Endothelial cell of umbilical vein (primary cell): ENCODE data around the gene GLOD4. TPM values are rescaled to one million over a fixed set of nuclear protein-coding genes. Genes with fewer than 3 reads are reported as not detected.

Experiments
- BruUV-seq: library from RNA; stranded (reverse); fragments of 400-500 nt; replicated peaks from 2 replicates; lab custom pipeline; 2021; lab: Mats Ljungman, UMichigan
- CTCF ChIA-PET: fragments of 300-600, 350-600 bp; sonication (Branson Sonifier 250); formaldehyde crosslinking; loops from one replicate; lab custom pipeline; 2021; ENCODE audit warnings: antibody characterized with exemption, inconsistent platforms; lab: Charles Lee
- POLR2A ChIA-PET: fragments of 300-600, 350-600 bp; sonication (Branson Sonifier 250); formaldehyde crosslinking; loops from one replicate; lab custom pipeline; 2021; ENCODE audit warnings: antibody characterized with exemption, inconsistent platforms; lab: Charles Lee
- DNase-seq: peaks from one replicate; pipeline ENCODE4 v3.0.0-alpha.2; 2011; ENCODE audit warnings: low read depth, low spot score
- FAIRE-seq: peaks from 2 replicates; lab custom pipeline; 2011; peaks lifted over from hg19 to GRCh38; lab: Jason Lieb, UNC
- H2AFZ ChIP-seq: 2 replicates; pipeline ENCODE4 v1.6.0; 2012; ENCODE audit warnings: low read depth, low read length, control low read depth, inconsistent platforms
- H3K27ac ChIP-seq: 2 replicates; pipeline ENCODE4 v1.5.1; 2011; ENCODE audit warnings: low read depth, mild to moderate bottlenecking, control low read depth, low read length, moderate library complexity; ENCODE audit not compliant: insufficient read depth
- H3K27me3 ChIP-seq, 2 experiments: 2 replicates each; pipeline versions ENCODE4 v1.6.0 to v1.6.1; 2011; ENCODE audit warnings: low read length in 2 of 2, mixed read lengths in 1 of 2; ENCODE audit not compliant: control insufficient read depth in 2 of 2, insufficient read depth in 2 of 2
- H3K36me3 ChIP-seq, 2 experiments: 2 replicates in 1 of 2; 3 replicates in 1 of 2; pipeline ENCODE4 v1.5.1; 2011; ENCODE audit warnings: low read length in 2 of 2, mild to moderate bottlenecking in 1 of 2, moderate library complexity in 1 of 2; ENCODE audit not compliant: control insufficient read depth in 2 of 2, insufficient read depth in 2 of 2; ENCODE audit errors: extremely low read depth in 1 of 2
- H3K4me1 ChIP-seq: 3 replicates; pipeline ENCODE4 v1.5.1; 2011; ENCODE audit warnings: mild to moderate bottlenecking, low read length; ENCODE audit not compliant: control insufficient read depth, insufficient read depth; ENCODE audit errors: extremely low read depth
- H3K4me2 ChIP-seq: 2 replicates; pipeline ENCODE4 v1.6.1; 2011; ENCODE audit warnings: low read length, control low read depth, mixed read lengths; ENCODE audit not compliant: insufficient read depth
- H3K4me3 ChIP-seq, 3 experiments: fragments of 200-600 bp in 1 of 3; sonication (generic), shearing (Covaris generic) in 1 of 3; replicated peaks in 1 of 3; 2 replicates each; pipeline ENCODE4 v1.5.1; 2011 to 2016; ENCODE audit warnings: control low read depth in 3 of 3, low read length in 3 of 3, mild to moderate bottlenecking in 2 of 3, inconsistent platforms in 1 of 3, low read depth in 1 of 3, moderate library complexity in 1 of 3; ENCODE audit not compliant: insufficient read depth in 1 of 3
- H3K79me2 ChIP-seq: 2 replicates; pipeline ENCODE4 v1.6.0; 2012; ENCODE audit warnings: low read length, inconsistent platforms; ENCODE audit not compliant: control insufficient read depth, insufficient read depth
- H3K9ac ChIP-seq: replicated peaks from 2 replicates; pipeline ENCODE3; 2011; ENCODE audit warnings: low read length, control low read depth; ENCODE audit not compliant: insufficient read depth; ENCODE audit errors: extremely low read depth
- H3K9me1 ChIP-seq: replicated peaks from 3 replicates; pipeline ENCODE4 v1.6.0; 2011; ENCODE audit warnings: mild to moderate bottlenecking, low read length; ENCODE audit not compliant: control insufficient read depth, insufficient read depth; ENCODE audit errors: extremely low read depth
- H3K9me3 ChIP-seq: replicated peaks from 2 replicates; pipeline ENCODE4 v1.5.1; 2012; ENCODE audit warnings: low read length, inconsistent platforms; ENCODE audit not compliant: control insufficient read depth, insufficient read depth
- H4K20me1 ChIP-seq: replicated peaks from 2 replicates; pipeline ENCODE3; 2011; ENCODE audit warnings: mild to moderate bottlenecking, low read length; ENCODE audit not compliant: control insufficient read depth, insufficient read depth; ENCODE audit errors: extremely low read depth
- CTCF ChIP-seq, 2 donors: IDR thresholded peaks; 1 replicate in 1 of 2; 2 replicates in 1 of 2; pipeline ENCODE4 v1.5.1; 2011; ENCODE audit warnings: low read length in 2 of 2, mild to moderate bottlenecking in 2 of 2, moderate library complexity in 2 of 2, control low read depth in 1 of 2, inconsistent platforms in 1 of 2, low read depth in 1 of 2; ENCODE audit not compliant: insufficient read depth in 1 of 2; ENCODE audit errors: extremely low read depth in 1 of 2
- EZH2 ChIP-seq: IDR thresholded peaks from 2 replicates; pipeline ENCODE4 v1.6.1; 2012; ENCODE audit warnings: borderline replicate concordance, low read depth, mild to moderate bottlenecking, moderate library complexity, low read length, inconsistent platforms; ENCODE audit not compliant: severe bottlenecking
- FOS ChIP-seq: IDR thresholded peaks from 2 replicates; pipeline ENCODE4 v1.6.1; 2011; ENCODE audit warnings: mild to moderate bottlenecking, low read length, moderate library complexity, borderline replicate concordance; ENCODE audit not compliant: insufficient read depth
- GATA2 ChIP-seq: IDR thresholded peaks from 2 replicates; pipeline ENCODE4 v1.7.0; 2011; ENCODE audit warnings: low read depth, mild to moderate bottlenecking, moderate library complexity, mixed read lengths, low read length; ENCODE audit not compliant: insufficient read length, insufficient read depth
- JUN ChIP-seq: IDR thresholded peaks from 2 replicates; pipeline ENCODE4 v1.6.1; 2011; ENCODE audit warnings: borderline replicate concordance, low read depth; ENCODE audit not compliant: insufficient read length, insufficient read depth
- MAX ChIP-seq: IDR thresholded peaks from 2 replicates; pipeline ENCODE4 v1.6.1; 2011; ENCODE audit not compliant: insufficient read depth, insufficient read length
- MYC ChIP-seq: IDR thresholded peaks from one replicate; pipeline ENCODE4 v1.6.1; 2011; ENCODE audit warnings: mild to moderate bottlenecking, low read depth, low read length
- POLR2A ChIP-seq: IDR thresholded peaks from 2 replicates; pipeline ENCODE4 v1.6.1; 2012; ENCODE audit warnings: low read depth, mild to moderate bottlenecking, control low read depth, low read length
- POLR2AphosphoS5 ChIP-seq: IDR thresholded peaks from 2 replicates; pipeline ENCODE4 v1.6.1; 2012; ENCODE audit warnings: low read depth, mild to moderate bottlenecking, control low read depth, low read length, moderate library complexity; ENCODE audit not compliant: insufficient read depth
- dilution Hi-C: fragments of 300-500 bp; cut with MboI; formaldehyde crosslinking; loops from one replicate; pipeline ENCODE4 v1.15.0; 2019; ENCODE audit warnings: low sequenced_read_pairs; ENCODE audit not compliant: extremely low pct_ligation_motif_present
- intact Hi-C: fragments of 100-400 bp; cut with micrococcal nuclease; formaldehyde crosslinking; loops from one replicate; pipeline ENCODE4 v1.10.0; 2022
- polyA plus RNA-seq, 4 experiments: library from polyadenylated mRNA; depleted of rRNA in 3 of 4; stranded (reverse) in 3 of 4; unstranded in 1 of 4; fragments of >200 nt; gene quantifications; 2 replicates each; pipeline versions ENCODE4 v1.2.1 to v1.2.3, GENCODE V29; 2011 to 2012; ENCODE audit warnings: missing spikeins in 1 of 4
- total RNA-seq: library from RNA; stranded (reverse); gene quantifications from 2 replicates; pipeline ENCODE4 v1.2.3, GENCODE V29; 2021

GLOD4 gene
- total and polyA plus RNA-seq, 2 donors (not counting 3 experiments of a cell fraction or from before 2014, with no cell fraction given) = 41.3 to 84.2 TPM

- Histone ChIP-seq H3K9me3 (no peaks in the 10 kb centered on the region), H3K27me3 (no peaks in the 10 kb centered on the region), H2AFZ (no peak overlapping the region), H3K4me3 (no peak overlapping the region), H3K36me3 (peaks cover 0 to 16% of the 10 kb centered on the region in 2 experiments), H4K20me1 (no peaks in the 10 kb centered on the region), H3K9ac (no peak overlapping the region), H3K4me2 (no peak overlapping the region), H3K79me2 (no peaks in the 10 kb centered on the region), H3K27ac (no peak overlapping the region), H3K4me1 (no peaks in the 10 kb centered on the region), H3K9me1 (no peaks in the 10 kb centered on the region)
- POLR2A ChIA-PET = no interaction called here
- dilution Hi-C loops (no loop called here), intact Hi-C loops (no loop called here)
- DNase-seq (no peak), FAIRE-seq (no peak)
- TF ChIP-seq JUN (no peak), FOS (no peak), POLR2AphosphoS5 (no peak), MAX (no peak), POLR2A (no peak), MYC (no peak), EZH2 (no peak), CTCF (IDR thresholded peaks at IDR 0.05; ENCODE audit: extremely low read depth in 1 of 2, insufficient read depth in 1 of 2, low read depth in 1 of 2, low read length in 2 of 2) (no peak), GATA2 (no peak)
- CTCF ChIA-PET = no interaction called here
- no TSS peak for BruUV-seq
Measured at GRCh38 chr17:807523-808294, 25.6 kb upstream of the GLOD4 start.
